T-helper 1 cell treated with Interleukin-12 subunit alpha and Interleukin-12 subunit beta and Interleukin-4 antibody, amounts not matched to agents 30 ng/mL and 1 ng/mL, for 36 hours (primary cell): ENCODE measurements around the gene RAB11FIP5. TPM values are rescaled to one million over a fixed set of nuclear protein-coding genes. Genes with fewer than 3 reads are reported as not detected.

Source experiments
- intact Hi-C: fragments of 100-400 bp; cut with micrococcal nuclease; formaldehyde crosslinking; loops from one replicate; pipeline ENCODE4 v1.15.1; 2024
- total RNA-seq: library from RNA; stranded (reverse); gene quantifications from 2 replicates; pipeline ENCODE4 v1.2.3, GENCODE V29; 2022

Gene RAB11FIP5, protein sequence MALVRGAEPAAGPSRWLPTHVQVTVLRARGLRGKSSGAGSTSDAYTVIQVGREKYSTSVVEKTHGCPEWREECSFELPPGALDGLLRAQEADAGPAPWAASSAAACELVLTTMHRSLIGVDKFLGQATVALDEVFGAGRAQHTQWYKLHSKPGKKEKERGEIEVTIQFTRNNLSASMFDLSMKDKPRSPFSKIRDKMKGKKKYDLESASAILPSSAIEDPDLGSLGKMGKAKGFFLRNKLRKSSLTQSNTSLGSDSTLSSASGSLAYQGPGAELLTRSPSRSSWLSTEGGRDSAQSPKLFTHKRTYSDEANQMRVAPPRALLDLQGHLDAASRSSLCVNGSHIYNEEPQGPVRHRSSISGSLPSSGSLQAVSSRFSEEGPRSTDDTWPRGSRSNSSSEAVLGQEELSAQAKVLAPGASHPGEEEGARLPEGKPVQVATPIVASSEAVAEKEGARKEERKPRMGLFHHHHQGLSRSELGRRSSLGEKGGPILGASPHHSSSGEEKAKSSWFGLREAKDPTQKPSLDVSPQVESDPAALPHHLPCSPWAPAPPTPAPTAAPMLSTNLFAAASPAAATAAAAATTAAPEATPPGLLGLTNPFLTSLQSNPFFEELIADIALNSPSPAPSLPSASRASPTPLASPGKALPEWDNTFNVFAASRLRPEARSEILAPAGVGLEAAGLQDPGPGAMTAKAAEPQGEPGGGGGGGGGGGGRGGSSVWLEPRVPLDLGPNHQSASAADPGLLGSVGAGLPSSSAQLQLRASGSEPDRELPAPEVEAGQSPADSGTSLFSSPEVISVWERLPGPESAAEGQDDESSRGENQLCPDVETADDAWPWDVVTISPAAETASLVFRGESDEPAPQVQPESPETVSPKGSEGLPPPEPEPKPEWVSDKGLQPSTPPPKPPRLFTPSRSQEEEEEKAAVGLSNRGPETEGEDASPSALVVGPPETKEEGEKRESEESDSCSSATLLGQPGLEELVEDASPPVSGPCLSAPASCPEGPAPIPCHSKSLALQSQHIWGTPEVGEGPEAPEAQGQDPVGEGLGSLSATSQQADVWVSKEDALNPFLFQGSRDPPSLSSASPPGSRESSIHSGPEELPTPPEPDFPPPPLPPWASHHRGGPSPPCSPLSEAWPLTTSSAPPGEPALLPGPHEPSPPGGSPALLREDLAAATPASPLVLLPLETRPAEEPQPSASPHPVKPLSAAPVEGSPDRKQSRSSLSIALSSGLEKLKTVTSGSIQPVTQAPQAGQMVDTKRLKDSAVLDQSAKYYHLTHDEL (N-terminal part only)
- total RNA-seq, result 16.6 and 16.7 TPM in 2 replicates

DNA sequence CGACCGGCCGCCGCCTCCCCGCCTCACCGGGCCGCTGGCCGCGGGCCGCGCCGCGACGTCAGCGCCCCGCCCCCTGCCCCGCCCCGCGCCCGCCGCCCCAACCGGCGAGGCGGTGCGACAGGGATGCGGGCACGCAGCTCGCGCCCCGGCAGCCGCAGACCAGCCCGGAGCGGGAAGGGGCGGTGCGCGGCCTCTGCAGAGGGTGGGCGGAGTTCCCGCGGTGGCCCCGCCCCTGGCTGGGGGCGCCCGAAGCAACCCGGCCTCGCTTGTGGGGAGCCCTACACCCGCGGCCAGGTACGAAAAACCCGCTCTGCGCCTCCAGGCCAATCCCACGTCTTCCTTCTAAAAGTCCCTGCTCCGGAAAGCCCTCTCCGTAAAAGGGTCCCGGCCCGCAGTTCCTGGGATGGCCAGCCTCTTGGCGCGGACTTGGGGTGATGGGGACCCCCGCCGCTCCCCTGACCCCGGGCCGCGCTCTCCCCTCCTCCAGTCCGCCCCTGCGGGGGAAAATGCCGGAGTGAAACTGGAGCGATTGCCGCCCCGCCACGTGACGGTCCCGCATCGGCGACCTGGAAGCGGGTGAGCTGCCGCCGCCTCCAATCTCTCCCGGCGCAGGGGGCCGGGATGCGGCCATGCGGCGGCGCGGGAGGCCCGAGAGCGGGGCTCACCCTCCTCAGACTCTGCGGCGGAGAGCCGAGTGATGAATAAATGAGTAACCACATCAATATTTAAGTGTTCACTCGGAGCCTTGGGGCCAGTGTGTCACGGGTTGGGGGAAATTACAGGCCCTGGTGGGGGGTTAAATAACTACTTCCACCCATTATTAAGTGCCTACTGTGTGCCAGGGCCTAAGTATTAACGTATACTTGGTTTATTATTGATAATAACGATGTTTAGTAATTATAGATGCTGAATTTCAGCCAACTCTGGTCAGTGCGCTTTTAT, at the start of gene RAB11FIP5:
TSS of gene RAB11FIP5 (minus strand) at position 36 of the 942 bp plus-strand sequence. CDS start 171 bp downstream, outside the sequence.
- intact Hi-C loops, result loop anchor here (1.0 to 10.0 kb wide), 10 partner anchors 28 to 1732 kb away; partner anchors contain the start of genes ALMS1, CCT7, FBXO41 and SFXN5

GRCh38 chr2:73156539-73157124, 43.9 kb upstream of the RAB11FIP5 start:
- intact Hi-C loops, result loop anchor here (1.0 kb wide), 1 partner anchor 71 kb away; no protein-coding TSS in a partner anchor

DNA sequence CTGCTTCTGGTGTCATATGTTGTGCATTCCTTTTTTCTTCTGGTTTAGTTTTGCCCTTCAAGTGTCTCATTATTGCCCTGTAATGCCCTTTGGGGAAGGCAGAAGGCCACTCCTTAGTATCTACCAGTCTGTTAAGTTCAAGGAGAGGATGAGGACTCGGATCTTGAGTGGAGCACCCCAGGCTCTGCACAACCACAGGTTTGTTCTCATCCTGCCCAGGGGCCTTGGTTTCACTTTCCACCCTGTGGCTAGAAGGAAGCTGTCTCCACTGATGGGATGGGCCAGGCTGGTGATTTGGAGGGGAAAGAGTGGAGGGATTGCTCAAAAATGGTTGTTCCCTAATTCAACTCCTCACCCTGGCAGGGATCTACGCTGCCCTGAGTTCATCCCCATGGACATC, 30.2 kb upstream of the RAB11FIP5 start:
- intact Hi-C loops, result no loop called here

DNA sequence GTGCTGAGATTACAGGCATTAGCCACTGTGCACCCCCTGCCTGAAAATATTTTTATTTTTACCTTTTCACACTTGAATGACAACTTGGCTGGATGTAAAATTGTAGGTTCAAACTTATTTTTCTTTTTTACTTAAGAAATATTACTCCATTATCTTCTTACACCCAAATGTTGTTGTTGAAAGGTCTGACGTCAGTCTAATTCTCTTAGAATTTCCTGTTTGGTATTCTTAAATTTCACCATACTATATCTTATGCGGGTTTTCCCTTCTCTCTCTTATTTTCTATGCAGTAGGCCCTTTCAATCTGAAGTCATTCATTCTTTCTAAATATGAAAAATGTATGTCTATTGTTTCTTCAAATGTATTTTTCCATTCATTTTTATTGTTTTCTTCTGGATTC, 29.1 kb upstream of the RAB11FIP5 start:
- intact Hi-C loops, result no loop called here

DNA sequence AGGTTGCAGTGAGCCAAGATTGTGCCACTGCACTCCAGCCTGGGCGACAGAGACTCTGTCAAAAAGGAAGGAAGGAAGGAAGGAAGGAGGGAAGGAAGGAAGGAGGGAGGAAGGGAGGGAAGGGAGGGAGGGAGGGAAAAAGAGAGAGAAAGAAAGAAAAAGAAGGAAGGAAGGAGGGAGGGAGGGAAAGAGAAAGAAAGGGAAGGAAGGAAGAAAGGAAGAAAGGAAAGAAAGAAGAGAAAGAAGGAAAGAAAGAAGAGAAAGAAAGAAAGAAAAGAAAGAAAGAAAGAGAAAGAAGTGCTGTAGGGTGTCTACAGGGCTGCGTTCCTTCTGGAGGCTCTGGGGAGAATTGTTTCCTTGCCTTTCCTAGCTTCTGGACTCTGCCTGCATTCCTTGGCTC, 22.5 kb upstream of the RAB11FIP5 start:
- intact Hi-C loops, result no loop called here

- intact Hi-C loops, result no loop called here
Observed at GRCh38 chr2:73134471-73134870, 21.7 kb upstream of the RAB11FIP5 start.

DNA sequence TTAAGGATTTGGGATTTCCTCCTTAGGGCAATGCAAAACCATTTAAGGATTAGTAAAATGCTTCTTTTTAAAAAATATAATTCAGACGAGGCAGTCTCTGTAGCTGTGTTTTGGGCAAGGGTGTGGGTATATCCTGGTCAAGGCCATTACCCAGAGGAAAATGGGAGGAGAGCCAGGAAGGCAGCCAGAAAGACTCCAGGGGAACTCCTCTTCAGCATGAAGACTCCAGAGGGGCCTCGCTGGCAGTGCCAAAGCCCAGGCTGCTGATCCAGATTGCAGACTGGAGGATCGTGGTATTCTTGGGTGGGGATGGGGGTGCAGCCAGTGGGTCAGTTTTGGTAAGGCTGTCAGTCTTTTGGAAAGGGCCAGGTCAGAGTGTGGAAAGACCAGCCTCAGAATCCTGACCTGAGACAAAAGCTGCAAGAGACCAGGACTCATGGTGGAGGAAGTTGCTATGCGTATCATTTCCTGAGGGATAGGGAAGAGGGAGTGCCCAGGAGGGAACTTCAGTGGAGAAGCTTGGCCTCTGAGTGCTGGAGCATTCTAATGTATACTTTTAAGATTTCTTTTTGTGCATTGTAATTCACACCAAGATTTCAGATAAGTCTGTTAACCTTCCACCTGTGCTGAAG, 20.9 kb upstream of the RAB11FIP5 start:
- intact Hi-C loops, result no loop called here

DNA sequence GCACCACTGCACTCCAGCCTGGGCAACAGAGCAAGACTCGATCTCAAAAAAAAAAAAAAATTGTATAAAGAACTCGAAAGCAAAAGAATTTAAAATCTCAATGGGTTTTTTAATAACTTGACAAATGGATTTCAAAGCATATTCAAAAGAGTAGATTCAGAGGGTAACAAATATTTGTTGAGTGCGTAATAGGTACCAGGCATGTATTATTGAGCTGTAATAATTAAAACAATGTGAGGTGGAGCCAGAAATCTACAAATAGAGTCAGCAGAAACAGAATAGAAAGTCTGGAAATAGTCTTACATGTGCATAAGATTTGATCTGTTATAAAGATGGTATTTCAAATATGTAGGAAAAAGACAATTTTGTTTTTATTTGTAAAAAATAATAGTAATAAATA, 19.1 kb upstream of the RAB11FIP5 start:
- intact Hi-C loops, result no loop called here

- intact Hi-C loops, result no loop called here
Observed at GRCh38 chr2:73130790-73131189, 18.0 kb upstream of the RAB11FIP5 start.

- intact Hi-C loops, result no loop called here
Observed at GRCh38 chr2:73128841-73129535, 16.2 kb upstream of the RAB11FIP5 start.

GRCh38 chr2:73122536-73122935, 9.8 kb upstream of the RAB11FIP5 start:
- intact Hi-C loops, result no loop called here

GRCh38 chr2:73119611-73120239, 7.0 kb upstream of the RAB11FIP5 start:
- intact Hi-C loops, result loop anchor here (5.0 to 10.0 kb wide), 2 partner anchors 1725 to 1892 kb away; partner anchors contain the start of gene PAIP2B

GRCh38 chr2:73117441-73117840, 4.7 kb upstream of the RAB11FIP5 start:
- intact Hi-C loops, result loop anchor here (5.0 to 10.0 kb wide), 2 partner anchors 1727 to 1890 kb away; partner anchors contain the start of gene PAIP2B

- intact Hi-C loops, result loop anchor here (5.0 to 10.0 kb wide), 2 partner anchors 1728 to 1889 kb away; partner anchors contain the start of gene PAIP2B
Observed at GRCh38 chr2:73116182-73116960, 3.6 kb upstream of the RAB11FIP5 start.

- intact Hi-C loops, result loop anchor here (5.0 to 10.0 kb wide), 2 partner anchors 273 to 1730 kb away; partner anchors contain the start of gene ALMS1
Observed at GRCh38 chr2:73114273-73114867, 1.6 kb upstream of the RAB11FIP5 start.
